ENCODE measurements around the gene FBXO30.

FBXO30 gene

DNA sequence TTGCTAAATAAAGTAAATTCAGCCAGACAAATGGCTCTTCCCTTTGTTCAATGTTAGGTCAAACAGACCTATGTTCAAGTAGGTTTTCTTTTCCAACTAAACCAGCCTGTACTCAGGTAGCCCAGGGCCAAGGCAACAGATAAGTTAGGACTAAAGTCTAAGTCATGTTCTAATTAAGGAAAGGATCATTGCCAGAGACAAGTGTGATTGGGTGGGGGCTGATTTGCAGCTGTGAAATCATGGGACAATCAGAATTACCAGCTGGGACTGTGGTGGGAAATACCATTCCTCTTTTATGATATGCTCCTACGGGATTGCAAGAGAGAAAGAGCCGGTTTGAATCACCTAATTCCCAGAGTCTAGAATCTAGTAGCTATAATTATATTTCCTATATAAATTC lies 4.2 kb upstream of the FBXO30 start:
- no peak overlapping the region for H3K4me3 ChIP-seq (ENCODE audit: low read depth, low read length)

DNA sequence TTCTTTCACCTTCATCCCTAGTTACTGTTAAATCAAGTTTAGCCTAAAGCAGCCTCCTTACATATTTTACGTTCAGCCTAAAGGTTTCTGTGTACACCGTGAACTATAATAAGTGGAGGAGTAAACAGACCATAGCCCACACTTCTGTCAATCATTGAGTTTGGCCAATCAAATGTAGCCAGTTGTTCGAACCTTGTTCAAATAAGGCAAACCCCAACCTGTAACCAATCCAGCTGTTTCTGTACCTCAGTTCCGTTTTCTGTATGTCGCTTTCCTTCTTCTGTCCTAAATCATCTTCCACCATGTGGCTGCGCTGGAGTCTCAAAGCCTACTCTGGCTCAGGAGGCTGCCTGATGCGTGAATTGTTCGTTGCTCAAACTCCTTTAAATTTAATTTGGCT lies 1.8 kb upstream of the FBXO30 start:
- H3K4me3 ChIP-seq (ENCODE audit: low read depth, low read length), result no peak overlapping the region

DNA sequence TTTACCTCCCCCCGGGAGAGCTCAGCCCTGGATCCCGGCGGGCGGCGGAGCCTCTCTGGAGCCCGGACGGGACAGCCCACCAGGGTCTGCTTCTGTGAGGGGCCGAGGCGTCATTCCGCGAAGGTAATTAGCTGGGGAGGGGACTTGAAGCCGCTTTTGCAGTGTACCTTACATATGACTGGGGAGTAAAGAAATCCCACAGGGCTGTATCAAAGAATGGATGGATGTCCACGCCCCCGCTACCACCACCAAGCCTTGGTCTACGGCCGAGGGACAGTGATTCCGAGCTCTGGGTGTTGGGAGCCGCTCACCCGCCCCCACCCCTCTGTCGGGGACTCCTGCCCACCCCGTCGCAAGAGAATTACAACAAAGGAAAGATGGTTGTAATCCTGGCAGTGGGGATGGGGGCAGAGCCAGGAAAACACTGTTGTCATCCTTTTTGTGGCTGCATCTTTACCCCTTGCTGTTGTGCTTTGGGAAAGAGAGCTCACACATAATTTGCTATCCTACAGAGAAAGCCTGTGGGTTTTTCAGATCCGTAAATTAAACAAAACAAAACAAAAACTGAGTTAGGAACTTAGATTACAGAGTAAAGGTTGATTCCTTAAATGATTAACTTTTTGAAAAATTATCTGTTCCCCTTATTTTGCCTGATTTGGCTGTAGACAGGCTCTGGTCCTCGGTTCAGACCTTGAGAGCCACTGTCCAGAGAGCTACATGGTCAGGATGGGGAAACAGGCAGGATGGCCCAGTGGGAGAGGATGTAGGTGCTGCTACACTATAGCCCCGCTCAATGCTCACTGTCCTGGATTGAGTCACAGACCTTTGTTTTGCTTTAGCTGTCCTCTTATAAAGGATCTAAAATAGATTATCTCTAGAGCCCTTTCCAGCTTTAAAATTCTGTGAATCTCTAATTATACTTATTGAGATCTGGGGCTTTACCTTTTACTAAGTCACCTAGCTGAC lies 997 bp upstream of the FBXO30 start:
- H3K4me3 ChIP-seq (ENCODE audit: low read depth, low read length), result peak overlapping the region; percentile 86

DNA sequence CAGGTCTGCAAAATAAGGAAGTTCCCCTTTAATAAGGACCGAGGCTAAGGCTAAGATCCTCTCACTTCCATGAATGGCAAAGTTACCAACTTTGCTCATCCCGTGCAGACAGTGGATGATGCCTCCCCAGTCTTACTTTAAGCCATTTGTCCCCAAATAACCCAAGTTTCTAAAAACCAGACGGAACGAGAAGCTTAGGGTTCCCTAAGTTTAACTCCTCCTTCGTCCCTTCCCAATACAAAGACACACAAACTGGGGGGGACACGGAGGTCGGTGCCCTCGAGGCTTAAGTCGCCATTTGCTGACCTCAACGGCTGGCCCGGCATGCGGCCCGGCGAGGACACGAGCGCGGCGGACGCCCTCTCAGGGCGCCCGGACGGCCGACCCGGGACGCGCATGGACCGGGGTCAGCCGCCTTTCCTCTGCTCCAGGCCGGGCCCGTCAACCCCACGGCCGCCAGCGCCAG lies 527 bp downstream of the FBXO30 start:
- H3K4me3 ChIP-seq (ENCODE audit: low read depth, low read length), result peak overlapping the region; percentile 73

DNA sequence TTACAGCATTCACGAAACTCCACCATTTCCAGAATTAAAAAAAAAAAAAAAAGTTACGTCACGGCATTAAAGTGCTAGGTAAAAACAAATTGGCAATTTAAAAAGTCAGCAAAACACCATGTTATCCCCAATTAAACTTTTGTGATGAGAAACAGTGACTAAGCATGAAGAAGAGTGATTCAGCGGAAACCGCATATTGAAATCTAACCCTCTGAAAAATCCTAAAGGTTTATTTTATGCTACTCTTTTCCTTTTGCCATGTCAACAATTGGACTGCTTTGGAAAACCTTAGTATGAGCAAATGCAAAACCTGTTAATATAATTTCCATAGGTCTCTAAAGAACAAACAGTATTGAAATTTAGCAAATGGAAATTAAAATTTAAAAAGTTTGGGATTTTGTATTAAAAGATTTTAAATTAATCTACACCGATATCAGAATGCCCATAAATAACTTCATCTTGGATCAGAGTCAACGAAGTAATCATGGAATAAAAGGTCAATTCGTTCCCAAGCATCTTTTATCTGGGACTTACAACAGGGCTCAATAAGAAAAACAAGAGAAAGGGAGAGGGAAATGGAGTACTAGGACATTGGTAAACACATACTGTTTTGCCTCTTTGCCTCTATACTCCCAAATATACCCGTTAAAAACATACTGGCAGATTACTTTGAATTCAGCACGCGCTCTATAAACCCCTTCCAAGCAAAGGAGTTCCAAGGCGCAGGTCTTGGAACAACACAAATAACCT lies 1.1 kb downstream of the FBXO30 start:
- H3K4me3 ChIP-seq (ENCODE audit: low read depth, low read length), result peak overlapping the region; percentile 73

DNA sequence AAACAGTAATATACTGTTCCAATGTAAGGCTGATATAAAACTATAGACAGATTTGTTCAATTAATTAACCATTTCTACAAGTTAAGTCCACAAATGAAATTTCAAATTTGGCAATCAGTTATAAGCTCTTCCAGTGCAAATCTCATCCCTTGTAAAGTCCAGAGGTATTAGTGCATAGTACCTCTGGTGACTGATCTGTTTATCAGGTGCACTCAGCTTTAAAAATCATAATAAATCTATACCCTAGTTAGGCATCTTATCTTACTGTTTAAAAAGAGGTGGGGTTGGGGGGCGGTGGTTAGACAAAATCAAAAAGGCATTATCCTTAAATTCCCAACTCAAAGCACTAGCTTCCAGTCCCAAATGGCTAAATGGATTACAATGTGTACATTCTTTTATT lies 2.9 kb downstream of the FBXO30 start:
- no peak overlapping the region for H3K4me3 ChIP-seq (ENCODE audit: low read depth, low read length)

DNA sequence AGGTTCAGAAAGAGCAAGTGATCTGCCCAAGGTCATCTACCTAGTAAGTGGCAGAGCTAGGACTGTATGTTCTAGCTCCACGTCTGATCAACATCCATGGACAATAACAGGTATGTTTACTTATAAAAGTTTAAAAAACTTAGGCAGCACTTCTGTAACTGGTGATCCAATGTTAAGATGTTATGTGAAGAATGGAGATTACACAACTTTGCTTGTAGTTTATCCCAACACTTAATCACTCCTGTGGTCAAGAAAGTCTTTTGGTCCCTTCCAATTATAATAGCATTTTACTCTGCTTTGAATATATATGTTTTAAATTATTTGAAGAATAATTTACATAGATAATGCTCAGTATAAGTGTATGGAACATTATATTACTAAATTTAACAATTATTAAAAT lies 4.8 kb downstream of the FBXO30 start:
- H3K4me3 ChIP-seq (ENCODE audit: low read depth, low read length), result no peak overlapping the region

DNA sequence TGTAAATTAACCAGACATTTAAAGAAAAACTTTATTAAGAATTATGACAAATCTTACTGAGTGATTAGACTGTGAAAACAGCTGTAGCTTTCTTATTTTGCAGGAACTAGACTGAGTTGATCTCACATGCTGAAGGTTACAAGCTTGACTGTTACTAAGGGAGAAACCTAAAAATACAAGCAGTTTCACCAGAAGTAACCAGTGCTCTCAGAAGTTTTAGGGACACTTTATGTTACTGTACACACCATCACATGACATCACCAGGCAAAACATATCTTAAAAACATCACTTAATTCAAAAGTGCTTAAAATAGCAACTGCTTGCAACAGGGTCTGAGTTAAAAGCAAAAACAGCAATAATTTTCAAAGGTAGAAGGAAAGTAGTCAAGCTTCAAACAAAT lies 5.4 kb downstream of the FBXO30 start:
- no peak overlapping the region for H3K4me3 ChIP-seq (ENCODE audit: low read depth, low read length)

DNA sequence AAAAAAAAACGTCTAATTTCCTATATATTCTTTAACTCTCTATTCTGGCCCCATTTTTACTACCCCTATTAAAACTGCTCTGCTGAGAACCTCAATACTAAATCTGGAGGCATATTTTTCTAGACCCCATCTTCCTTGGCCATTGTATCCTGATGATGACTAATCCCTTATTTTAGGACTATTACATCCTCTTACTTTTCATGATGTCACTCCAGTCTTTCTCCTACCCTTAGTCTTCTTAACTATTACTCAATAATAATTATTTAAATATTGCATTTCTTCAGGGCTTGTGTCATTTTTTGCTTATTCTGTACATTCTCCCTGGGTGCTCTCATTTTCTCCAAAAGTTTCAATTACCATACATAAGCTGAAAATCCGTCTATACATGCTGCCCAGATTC lies 6.4 kb downstream of the FBXO30 start:
- no peak overlapping the region for H3K4me3 ChIP-seq (ENCODE audit: low read depth, low read length)

DNA sequence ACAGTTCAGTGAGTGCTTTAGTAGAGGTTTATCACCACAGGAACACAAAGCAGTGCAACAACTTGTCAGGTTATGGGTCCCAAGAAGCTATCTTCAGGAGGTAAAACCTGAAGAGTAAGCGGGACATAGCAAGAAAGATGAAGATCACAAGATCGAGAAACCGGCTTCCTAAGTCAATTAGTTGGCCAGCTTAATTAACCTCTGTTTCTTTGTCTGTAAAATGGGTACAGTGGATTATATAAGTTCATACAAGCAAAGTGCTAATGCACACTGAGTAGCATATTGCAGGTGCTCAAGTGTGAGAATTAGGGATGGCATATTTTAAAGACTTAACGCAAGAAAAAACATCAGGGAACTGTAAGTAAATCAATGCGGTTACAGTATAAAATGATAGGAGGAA lies 12.5 kb downstream of the FBXO30 start:
- H3K4me3 ChIP-seq (ENCODE audit: low read depth, low read length), result no peak overlapping the region

DNA sequence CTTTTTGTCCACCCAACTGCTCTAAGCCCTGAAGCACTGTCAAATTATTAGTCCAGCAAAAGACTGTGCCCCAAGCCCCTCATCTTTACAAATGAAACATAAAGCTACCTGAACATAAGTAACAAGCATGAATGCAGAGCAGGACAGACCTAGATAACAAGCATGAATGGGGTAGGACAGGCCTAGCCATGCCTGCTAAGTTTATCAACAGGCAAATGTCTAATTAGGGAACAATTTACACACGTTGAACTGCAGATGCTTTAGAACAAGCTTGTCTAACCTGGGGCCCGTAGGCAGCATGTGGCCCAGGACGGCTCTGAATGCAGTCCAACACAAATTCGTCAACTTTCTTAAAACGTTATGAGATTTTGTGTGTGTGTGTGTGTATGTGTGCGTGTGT lies 13.6 kb downstream of the FBXO30 start:
- no peak overlapping the region for H3K4me3 ChIP-seq (ENCODE audit: low read depth, low read length)

DNA sequence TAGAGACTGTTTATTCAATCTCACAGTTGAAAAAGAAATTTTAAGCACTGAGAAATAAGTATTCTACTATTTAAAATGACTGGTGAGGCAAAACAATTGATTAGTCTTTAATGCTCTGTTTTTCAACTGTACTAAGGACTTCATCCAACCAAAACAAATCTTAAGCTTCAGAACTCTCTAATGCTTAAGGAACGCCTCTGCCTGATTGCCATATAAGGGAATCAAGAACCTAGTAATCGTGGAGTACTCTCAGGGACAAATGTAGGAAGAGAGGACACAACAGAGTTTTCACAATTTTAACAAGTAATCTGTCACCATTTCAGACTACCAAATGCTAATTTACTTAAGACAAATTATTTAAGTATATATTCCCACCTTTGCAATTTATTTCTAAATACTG lies 16.1 kb downstream of the FBXO30 start:
- H3K4me3 ChIP-seq (ENCODE audit: low read depth, low read length), result no peak overlapping the region

DNA sequence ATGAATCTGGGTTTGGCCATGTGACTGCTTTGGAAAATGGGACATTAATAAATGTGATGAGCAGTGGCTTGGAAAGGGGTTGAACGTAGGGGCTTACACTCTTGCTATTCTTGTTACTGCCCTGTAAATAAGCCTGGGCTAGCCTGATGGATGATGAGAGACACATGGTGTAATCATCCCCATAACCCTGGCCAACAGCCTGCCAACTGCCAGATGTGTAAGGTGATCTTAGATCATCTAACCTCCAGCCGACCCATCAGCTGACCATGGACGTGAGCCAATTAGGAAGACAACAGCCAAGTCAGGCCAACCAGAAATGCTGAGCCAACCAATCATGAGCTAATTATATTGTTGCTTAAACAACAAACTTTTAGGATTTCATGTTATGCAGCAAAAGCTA lies 25.2 kb downstream of the FBXO30 start:
- no peak overlapping the region for H3K4me3 ChIP-seq (ENCODE audit: low read depth, low read length)

DNA sequence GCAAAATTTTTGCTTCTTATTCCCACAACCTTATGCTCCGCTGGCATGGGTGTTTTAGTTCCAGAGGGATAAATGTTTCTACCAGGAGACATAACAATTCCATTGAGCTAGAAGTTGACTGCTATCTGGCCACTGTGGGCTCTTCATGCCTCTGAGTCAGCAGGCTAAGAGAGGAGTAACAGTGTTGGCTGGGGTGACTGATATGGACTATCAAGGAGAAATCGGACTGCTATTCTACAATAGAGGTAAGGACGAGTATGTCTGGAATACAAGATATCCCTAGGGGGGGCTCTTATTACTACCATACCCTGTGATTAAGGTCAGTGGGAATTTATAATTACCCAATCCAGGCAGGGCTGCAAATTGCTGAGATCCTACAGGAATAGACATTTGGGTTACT lies 26.9 kb downstream of the FBXO30 start:
- no peak overlapping the region for H3K4me3 ChIP-seq (ENCODE audit: low read depth, low read length)

DNA sequence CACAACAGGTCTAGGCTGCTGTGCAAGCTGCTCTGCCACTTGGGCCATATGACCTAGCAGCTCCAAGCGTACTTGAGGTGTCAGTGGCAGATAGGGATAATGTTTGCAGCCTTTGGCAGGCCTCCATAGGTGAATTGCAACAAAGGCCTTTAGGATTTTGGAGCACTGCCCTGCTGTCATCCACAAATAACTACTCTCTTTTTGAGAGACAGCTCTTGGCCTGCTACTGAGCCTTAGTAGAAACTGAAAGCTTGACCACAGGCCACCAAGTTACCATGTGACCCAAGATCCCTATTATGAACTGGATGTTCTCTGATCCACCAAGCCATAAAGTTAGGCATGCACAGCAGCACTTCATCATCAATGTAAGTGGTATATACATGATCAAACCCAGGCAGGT lies 29.9 kb downstream of the FBXO30 start:
- H3K4me3 ChIP-seq (ENCODE audit: low read depth, low read length), result no peak overlapping the region

DNA sequence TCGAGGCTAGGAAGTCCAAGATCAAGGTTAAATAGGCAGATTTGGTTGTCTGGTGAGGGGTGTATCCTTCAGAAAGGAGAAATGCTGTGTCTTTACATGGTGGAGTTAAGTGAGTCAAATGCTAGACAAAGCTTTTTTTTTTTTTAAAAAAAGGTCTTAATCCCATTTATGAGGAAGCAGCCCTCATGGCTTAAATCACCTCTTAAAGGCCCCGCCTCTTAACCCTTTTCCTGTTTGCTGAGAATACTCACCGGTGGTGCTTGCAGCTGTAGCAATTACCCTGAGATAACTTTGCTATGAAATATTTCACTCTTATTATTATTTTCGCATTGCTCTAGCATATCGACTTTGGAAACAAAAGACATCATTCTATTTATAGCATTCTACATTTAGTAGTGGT lies 30.8 kb downstream of the FBXO30 start:
- no peak overlapping the region for H3K4me3 ChIP-seq (ENCODE audit: low read depth, low read length)

DNA sequence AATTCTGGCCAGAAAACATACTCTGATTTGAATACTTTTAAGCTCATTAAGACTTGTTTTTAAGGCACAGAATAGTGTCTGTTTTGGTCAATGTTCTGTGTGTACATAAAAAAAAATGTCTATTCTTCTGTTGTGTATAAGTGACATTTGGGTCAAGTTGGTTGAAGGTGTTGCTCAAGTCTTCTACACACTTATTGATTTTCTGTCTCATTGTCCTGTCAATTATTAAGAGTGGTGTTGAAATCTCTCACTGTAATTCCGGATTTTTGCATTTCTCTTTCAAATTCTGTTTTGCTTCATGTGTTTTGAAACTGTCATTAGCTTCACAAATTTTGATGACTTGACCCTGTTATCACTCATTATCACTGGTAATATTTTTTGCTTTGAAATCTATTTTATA lies 41.7 kb downstream of the FBXO30 start:
- no peak overlapping the region for H3K4me3 ChIP-seq (ENCODE audit: low read depth, low read length)

DNA sequence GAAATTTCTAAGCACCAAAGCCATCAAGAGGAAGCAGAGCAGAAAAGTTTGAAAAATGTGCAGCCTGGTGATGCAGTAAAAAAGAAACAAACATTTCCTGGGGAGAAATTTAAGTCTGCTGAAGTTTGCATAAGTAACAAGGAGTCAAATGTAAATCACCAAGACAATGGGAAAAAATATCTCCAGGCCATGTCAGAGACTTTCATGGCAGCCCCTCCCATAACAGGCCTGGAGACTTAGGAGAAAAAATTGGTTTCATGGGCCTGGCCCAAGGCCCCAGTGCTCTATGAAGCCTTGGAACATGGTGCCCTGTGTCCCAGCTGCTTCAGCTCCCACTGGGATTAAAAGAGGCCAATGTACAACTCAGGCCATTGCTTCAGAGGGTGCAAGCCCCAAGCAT lies 49.1 kb downstream of the FBXO30 start:
- no peak overlapping the region for H3K4me3 ChIP-seq (ENCODE audit: low read depth, low read length)

DNA sequence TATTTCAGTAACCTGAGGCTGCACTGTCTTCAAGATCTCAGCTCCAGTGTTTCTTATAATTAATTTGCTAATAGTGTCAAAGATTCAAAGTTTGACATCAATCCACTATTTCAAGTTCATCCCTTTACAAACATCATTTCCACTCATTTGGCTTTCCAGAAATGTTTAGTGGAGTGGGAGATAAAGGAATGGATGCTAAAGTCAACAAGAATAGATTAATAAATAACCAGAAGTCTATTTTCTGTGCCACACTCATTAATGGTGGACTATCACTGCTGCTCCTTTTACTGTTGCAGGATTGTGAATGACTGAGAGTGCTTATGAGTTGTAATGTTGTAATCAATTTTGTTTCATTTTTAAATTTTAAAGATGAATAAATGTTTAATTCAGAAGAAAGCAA lies 50.9 kb downstream of the FBXO30 start:
- H3K4me3 ChIP-seq (ENCODE audit: low read depth, low read length), result no peak overlapping the region

DNA sequence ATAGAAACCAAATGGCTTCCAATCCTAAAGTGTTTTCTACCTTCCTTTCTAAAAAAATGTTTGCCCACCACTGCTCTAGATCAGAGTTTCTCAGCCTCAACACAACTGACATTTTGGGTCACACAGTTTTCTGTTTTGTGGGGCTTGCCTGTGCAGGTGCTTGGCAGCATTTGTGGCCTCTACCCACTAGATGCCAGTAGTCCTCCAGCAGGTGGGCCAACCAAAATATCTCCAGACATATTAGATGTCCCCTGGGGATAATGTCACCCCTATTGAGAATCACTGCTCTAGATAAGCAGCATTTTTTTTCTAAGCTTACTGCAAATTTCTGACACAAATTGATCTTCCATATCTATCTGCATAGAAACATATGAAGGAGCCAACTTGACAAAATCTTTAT lies 53.0 kb downstream of the FBXO30 start:
- H3K4me3 ChIP-seq (ENCODE audit: low read depth, low read length), result no peak overlapping the region

DNA sequence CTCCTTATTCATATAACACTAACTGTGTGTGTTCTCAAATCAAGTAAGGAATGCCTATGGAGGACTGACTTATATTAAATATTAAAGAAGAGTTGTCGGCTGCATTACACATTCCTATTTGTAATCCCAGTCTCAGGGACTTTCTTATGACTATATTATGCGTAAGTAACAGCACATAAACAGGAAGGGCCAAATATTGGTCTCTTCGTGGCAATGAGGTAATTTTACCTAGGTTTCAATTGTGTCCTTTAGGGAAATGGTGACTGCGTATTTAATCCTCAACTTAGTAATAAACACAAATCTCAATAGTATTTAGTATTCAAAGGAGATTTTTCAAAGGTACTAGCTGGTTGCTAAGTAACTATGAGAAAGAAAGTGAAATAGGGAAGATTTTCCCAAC lies 56.5 kb downstream of the FBXO30 start:
- no peak overlapping the region for H3K4me3 ChIP-seq (ENCODE audit: low read depth, low read length)

DNA sequence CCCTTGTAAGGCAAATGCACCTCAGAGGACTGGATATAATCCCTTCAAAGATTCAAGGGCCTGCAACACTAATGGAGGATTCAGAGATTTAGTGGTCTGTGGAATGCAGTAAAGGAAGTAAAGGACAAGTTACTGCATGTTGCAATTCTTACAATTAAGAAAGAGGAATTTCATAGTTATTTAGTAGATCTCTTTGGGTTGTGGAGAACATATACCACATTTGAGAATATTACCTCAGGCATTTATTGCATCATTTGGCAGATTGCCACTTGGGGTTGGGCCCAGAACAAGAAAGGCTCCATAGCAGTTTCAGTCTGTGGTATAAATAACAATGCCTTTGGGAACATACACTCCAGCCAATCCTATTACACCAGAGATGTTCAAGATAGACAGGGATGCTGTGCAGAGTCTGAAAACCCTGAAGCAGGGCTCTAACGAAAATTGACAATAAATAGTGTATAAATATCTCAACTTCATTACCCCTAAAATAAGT lies 58.4 kb downstream of the FBXO30 start:
- no peak overlapping the region for H3K4me3 ChIP-seq (ENCODE audit: low read depth, low read length)

Data from iPS-11a (cell line).